Endothelial cell of umbilical vein (primary cell): ENCODE results near the gene TP53.

Source experiments
- CTCF ChIP-seq, 2 donors: IDR thresholded peaks; 1 replicate in 1 of 2; 2 replicates in 1 of 2; pipeline ENCODE4 v1.5.1; 2011; ENCODE audit warnings: low read length in 2 of 2, mild to moderate bottlenecking in 2 of 2, moderate library complexity in 2 of 2, control low read depth in 1 of 2, inconsistent platforms in 1 of 2, low read depth in 1 of 2; ENCODE audit not compliant: insufficient read depth in 1 of 2; ENCODE audit errors: extremely low read depth in 1 of 2
- EZH2 ChIP-seq: IDR thresholded peaks from 2 replicates; pipeline ENCODE4 v1.6.1; 2012; ENCODE audit warnings: borderline replicate concordance, low read depth, mild to moderate bottlenecking, moderate library complexity, low read length, inconsistent platforms; ENCODE audit not compliant: severe bottlenecking
- GATA2 ChIP-seq: IDR thresholded peaks from 2 replicates; pipeline ENCODE4 v1.7.0; 2011; ENCODE audit warnings: low read depth, mild to moderate bottlenecking, moderate library complexity, mixed read lengths, low read length; ENCODE audit not compliant: insufficient read length, insufficient read depth
- POLR2A ChIP-seq: IDR thresholded peaks from 2 replicates; pipeline ENCODE4 v1.6.1; 2012; ENCODE audit warnings: low read depth, mild to moderate bottlenecking, control low read depth, low read length
- POLR2AphosphoS5 ChIP-seq: IDR thresholded peaks from 2 replicates; pipeline ENCODE4 v1.6.1; 2012; ENCODE audit warnings: low read depth, mild to moderate bottlenecking, control low read depth, low read length, moderate library complexity; ENCODE audit not compliant: insufficient read depth

DNA sequence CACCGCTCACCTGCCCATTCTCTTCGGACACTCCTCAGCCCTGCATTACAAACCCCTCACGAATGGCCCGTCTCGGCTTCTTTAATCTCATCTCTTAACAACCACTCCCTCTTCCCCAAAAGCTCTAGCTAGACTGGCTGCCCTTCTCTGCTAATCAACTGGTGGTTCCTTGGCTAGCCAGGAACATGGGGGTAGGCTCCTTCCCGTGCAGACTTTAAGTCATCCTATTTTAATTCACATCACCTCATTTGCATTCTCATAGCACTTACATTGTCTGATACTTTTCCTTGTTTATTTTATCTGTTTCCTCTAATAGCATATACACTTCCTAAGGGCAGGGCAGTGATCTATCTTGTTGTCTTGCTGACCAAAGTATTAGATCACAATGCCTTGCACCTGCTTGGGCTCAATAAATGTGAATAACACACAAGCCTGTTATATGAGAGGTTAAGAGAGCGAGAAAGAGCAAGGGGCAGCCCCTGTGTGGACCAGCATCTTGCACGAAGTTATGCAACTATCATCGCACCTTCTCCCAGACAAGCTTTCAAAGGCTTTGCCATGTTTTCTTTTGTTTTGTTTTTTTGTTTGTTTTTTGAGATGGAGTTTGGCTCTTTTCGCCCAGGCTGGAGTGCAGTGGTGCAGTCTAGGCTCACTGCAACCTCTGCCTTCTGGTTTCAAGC, 9.8 kb downstream of the TP53 start:
- no peak for TF ChIP-seq CTCF (IDR thresholded peaks at IDR 0.05; ENCODE audit: extremely low read depth in 1 of 2, insufficient read depth in 1 of 2, low read depth in 1 of 2, low read length in 2 of 2)
- no peak for TF ChIP-seq EZH2
- TF ChIP-seq GATA2 = no peak
- TF ChIP-seq POLR2AphosphoS5 = no peak
- no peak for TF ChIP-seq POLR2A
